K562 (cell line): ENCODE data around the gene SGSM2. TPM values are rescaled to one million over a fixed set of nuclear protein-coding genes. Genes with fewer than 3 reads are reported as not detected.

Source experiments
- CXXC5 ChIP-seq: fragments of 250-450 bp; sonication (Bioruptor Pico); IDR thresholded peaks from 2 replicates; pipeline ENCODE4 v1.8.0; 2022; ENCODE audit warnings: inconsistent platforms, mild to moderate bottlenecking, moderate library complexity
- GABPA ChIP-seq: fragments of 200-800 bp; sonication (Bioruptor generic); conservative IDR thresholded peaks from 2 replicates; pipeline ENCODE4 v1.6.1; 2016; ENCODE audit warnings: low read depth, missing genetic modification characterization, missing compliant biosample characterization
- NFRKB ChIP-seq: fragments of 450-650 bp; IDR thresholded peaks from 2 replicates; pipeline ENCODE4 v1.6.1; 2016; ENCODE audit warnings: low read depth
- NR2C1 ChIP-seq, 2 experiments: fragments of 450-650 bp; IDR thresholded peaks; 2 replicates each; pipeline ENCODE4 v1.6.1; 2017; ENCODE audit warnings: mild to moderate bottlenecking in 2 of 2, antibody characterized with exemption in 1 of 2, inconsistent platforms in 1 of 2, missing compliant biosample characterization in 1 of 2, missing genetic modification characterization in 1 of 2
- NR4A1 ChIP-seq, 2 experiments: fragments of 250-450 bp in 1 of 2; fragments of 450-650 bp in 1 of 2; sonication (Bioruptor Pico) in 1 of 2; IDR thresholded peaks; 2 replicates each; pipeline versions ENCODE4 v1.4.0 to v1.6.1; 2016 to 2020; ENCODE audit warnings: mild to moderate bottlenecking in 2 of 2, missing compliant biosample characterization in 1 of 2, missing genetic modification characterization in 1 of 2, moderate library complexity in 1 of 2
- OTX1 ChIP-seq: fragments of 450-650 bp; formaldehyde crosslinking; IDR thresholded peaks from 2 replicates; pipeline ENCODE4 v1.4.0; 2022; ENCODE audit warnings: mild to moderate bottlenecking
- RNF2 ChIP-seq: sonication (generic); IDR thresholded peaks from 2 replicates; pipeline ENCODE4 v1.6.1; 2016
- SIX5 ChIP-seq, 2 experiments: IDR thresholded peaks; 2 replicates each; pipeline ENCODE4 v1.6.1; 2011; ENCODE audit warnings: low read length in 2 of 2, borderline replicate concordance in 1 of 2, low read depth in 1 of 2, mild to moderate bottlenecking in 1 of 2, moderate library complexity in 1 of 2; ENCODE audit not compliant: insufficient read depth in 1 of 2
- SUPT5H ChIP-seq: fragments of 450-650 bp; IDR thresholded peaks from 2 replicates; pipeline ENCODE4 v1.6.1; 2016
- TOE1 ChIP-seq, 2 experiments: fragments of 450-650 bp in 1 of 2; sonication (generic) in 1 of 2; formaldehyde crosslinking in 1 of 2; IDR thresholded peaks; 2 replicates each; pipeline versions ENCODE4 v1.7.1 to v1.8.0; 2016 to 2022; ENCODE audit warnings: borderline replicate concordance in 2 of 2, mild to moderate bottlenecking in 2 of 2, antibody characterized with exemption in 1 of 2, inconsistent platforms in 1 of 2, low read depth in 1 of 2, missing genetic modification reagents in 1 of 2, moderate library complexity in 1 of 2
- polyA plus RNA-seq, 8 experiments: library from polyadenylated mRNA; depleted of rRNA in 4 of 8; stranded (reverse) in 5 of 8; unstranded in 3 of 8; fragments of >200 nt; fragmentation: Nextera tagmentation in 2 of 8; fragmentation: Illumina TruSeq in 1 of 8; extraction: Ambion mirVana in 2 of 8; extraction: Trizol in 1 of 8; gene quantifications; 2 replicates each; pipeline versions ENCODE4 v1.2.1 to v1.2.3, GENCODE V29; 2011 to 2014; ENCODE audit warnings: inconsistent platforms in 1 of 8, missing spikeins in 1 of 8
- total RNA-seq, 7 experiments: library from RNA; depleted of rRNA in 6 of 7; stranded (reverse); fragments of >200 nt in 6 of 7; fragmentation: Illumina TruSeq in 2 of 7; extraction: Trizol in 2 of 7; gene quantifications; 2 replicates each; pipeline versions ENCODE4 v1.2.1 to v1.2.3, GENCODE V29; 2011 to 2021; ENCODE audit warnings: low replicate concordance in 1 of 7
- TF ChIP-seq, protein P1 (sequence below): fragments of 450-650 bp; IDR thresholded peaks from 2 replicates; pipeline ENCODE4 v1.6.1; 2016; ENCODE audit warnings: borderline replicate concordance
- TF ChIP-seq, protein P2 (sequence below), 2 experiments: fragments of 450-650 bp; formaldehyde crosslinking in 1 of 2; IDR thresholded peaks; 2 replicates each; pipeline versions ENCODE4 v1.4.0 to v1.6.1; 2014 to 2020; ENCODE audit warnings: mild to moderate bottlenecking in 2 of 2, borderline replicate concordance in 1 of 2, low read depth in 1 of 2
- TF ChIP-seq, protein P3 (sequence below), 2 experiments: IDR thresholded peaks; 2 replicates each; pipeline ENCODE4 v1.6.1; 2011; ENCODE audit warnings: borderline replicate concordance in 1 of 2, control low read depth in 1 of 2, low read depth in 1 of 2, low read length in 1 of 2, mild to moderate bottlenecking in 1 of 2, mixed read lengths in 1 of 2, moderate library complexity in 1 of 2; ENCODE audit not compliant: insufficient read depth in 1 of 2, insufficient read length in 1 of 2, poor library complexity in 1 of 2, severe bottlenecking in 1 of 2; ENCODE audit errors: extremely low read depth in 1 of 2

SGSM2 gene
- total and polyA plus RNA-seq, 9 of the 15 experiments (the other 6 are each of a cell fraction or from before 2014, with no cell fraction given): 0.20 to 26.3 (median 14.8) TPM

DNA sequence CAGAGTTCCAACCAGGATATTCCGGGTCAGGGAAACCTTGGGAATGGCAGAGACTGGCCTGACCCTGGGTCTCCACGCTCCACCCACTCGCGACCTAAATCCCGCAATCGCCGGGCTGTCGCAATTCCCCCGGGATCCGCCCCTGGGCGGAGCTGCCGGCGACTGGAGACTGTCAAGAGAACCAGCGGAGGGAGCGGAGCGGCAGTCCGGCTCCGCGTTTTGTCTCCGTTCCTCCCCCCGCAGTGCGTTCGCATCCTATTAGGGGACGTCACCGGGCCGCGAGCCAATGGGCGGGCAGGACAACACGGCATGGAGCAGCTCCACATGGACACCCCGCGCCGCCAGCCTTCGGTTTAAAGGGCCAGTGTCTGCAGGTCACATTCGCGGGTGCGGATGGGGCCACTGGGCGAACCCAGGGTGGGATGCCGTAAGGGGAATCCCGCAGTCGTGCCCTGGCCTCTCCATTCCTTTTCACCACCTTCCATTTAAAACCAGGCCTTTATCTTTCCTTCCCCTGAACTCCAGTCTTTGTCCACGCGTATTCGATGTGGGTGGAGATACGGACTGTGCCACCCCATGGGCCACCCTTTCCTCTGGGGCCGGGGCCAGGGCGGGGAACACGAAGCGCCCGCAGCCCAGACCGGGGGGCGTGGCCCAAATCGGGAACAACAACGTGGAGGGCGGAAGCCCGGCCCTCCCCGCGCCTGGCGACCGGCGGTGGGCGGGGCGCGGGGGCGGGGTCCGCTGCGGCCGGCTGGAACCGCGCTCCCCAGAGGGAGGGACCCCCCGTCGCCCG lies 64.3 kb downstream of the SGSM2 start (continued):
- TF ChIP-seq NR2C1 (IDR thresholded peaks at IDR 0.05) (no peak), NR2C1 (tag; IDR thresholded peaks at IDR 0.05) (0 out of 2 replicates have a peak, but pooled peaks have one; percentile 26), GABPA (tag) (peak; percentile 44), SUPT5H (peak; percentile 32; the same call in 1 of the 2 replicates), RNF2 (peak; percentile 31; the same call in 1 of the 2 replicates), NR4A1 (CRISPR knock-in tag; IDR thresholded peaks at IDR 0.05) (no peak), NR4A1 (tag; IDR thresholded peaks at IDR 0.05) (no peak), CXXC5 (CRISPR knock-in tag) (peak; percentile 93), NFRKB (peak; percentile 66; the same call in 1 of the 2 replicates), OTX1 (CRISPR knock-in tag) (no peak), TOE1 (IDR thresholded peaks at IDR 0.05; ENCODE audit: borderline replicate concordance) (peak; percentile 98), TOE1 (CRISPR knock-in tag; IDR thresholded peaks at IDR 0.05; ENCODE audit: borderline replicate concordance, low read depth) (no peak), SIX5 (IDR thresholded peaks at IDR 0.05; ENCODE audit: borderline replicate concordance in 1 of 2, insufficient read depth in 1 of 2, low read depth in 1 of 2, low read length in 2 of 2) (no peak)
- TF ChIP-seq, protein P1, sequence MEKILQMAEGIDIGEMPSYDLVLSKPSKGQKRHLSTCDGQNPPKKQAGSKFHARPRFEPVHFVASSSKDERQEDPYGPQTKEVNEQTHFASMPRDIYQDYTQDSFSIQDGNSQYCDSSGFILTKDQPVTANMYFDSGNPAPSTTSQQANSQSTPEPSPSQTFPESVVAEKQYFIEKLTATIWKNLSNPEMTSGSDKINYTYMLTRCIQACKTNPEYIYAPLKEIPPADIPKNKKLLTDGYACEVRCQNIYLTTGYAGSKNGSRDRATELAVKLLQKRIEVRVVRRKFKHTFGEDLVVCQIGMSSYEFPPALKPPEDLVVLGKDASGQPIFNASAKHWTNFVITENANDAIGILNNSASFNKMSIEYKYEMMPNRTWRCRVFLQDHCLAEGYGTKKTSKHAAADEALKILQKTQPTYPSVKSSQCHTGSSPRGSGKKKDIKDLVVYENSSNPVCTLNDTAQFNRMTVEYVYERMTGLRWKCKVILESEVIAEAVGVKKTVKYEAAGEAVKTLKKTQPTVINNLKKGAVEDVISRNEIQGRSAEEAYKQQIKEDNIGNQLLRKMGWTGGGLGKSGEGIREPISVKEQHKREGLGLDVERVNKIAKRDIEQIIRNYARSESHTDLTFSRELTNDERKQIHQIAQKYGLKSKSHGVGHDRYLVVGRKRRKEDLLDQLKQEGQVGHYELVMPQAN: peak; percentile 96
- TF ChIP-seq, protein P2, sequence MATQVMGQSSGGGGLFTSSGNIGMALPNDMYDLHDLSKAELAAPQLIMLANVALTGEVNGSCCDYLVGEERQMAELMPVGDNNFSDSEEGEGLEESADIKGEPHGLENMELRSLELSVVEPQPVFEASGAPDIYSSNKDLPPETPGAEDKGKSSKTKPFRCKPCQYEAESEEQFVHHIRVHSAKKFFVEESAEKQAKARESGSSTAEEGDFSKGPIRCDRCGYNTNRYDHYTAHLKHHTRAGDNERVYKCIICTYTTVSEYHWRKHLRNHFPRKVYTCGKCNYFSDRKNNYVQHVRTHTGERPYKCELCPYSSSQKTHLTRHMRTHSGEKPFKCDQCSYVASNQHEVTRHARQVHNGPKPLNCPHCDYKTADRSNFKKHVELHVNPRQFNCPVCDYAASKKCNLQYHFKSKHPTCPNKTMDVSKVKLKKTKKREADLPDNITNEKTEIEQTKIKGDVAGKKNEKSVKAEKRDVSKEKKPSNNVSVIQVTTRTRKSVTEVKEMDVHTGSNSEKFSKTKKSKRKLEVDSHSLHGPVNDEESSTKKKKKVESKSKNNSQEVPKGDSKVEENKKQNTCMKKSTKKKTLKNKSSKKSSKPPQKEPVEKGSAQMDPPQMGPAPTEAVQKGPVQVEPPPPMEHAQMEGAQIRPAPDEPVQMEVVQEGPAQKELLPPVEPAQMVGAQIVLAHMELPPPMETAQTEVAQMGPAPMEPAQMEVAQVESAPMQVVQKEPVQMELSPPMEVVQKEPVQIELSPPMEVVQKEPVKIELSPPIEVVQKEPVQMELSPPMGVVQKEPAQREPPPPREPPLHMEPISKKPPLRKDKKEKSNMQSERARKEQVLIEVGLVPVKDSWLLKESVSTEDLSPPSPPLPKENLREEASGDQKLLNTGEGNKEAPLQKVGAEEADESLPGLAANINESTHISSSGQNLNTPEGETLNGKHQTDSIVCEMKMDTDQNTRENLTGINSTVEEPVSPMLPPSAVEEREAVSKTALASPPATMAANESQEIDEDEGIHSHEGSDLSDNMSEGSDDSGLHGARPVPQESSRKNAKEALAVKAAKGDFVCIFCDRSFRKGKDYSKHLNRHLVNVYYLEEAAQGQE (IDR thresholded peaks at IDR 0.05; ENCODE audit: borderline replicate concordance): peak; percentile 15; the same call in 1 of the 2 replicates
- TF ChIP-seq, protein P2 (CRISPR knock-in tag; IDR thresholded peaks at IDR 0.05; ENCODE audit: low read depth): no peak
- TF ChIP-seq, protein P3, sequence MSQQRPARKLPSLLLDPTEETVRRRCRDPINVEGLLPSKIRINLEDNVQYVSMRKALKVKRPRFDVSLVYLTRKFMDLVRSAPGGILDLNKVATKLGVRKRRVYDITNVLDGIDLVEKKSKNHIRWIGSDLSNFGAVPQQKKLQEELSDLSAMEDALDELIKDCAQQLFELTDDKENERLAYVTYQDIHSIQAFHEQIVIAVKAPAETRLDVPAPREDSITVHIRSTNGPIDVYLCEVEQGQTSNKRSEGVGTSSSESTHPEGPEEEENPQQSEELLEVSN (IDR thresholded peaks at IDR 0.05; ENCODE audit: borderline replicate concordance in 1 of 2, extremely low read depth in 1 of 2, insufficient read depth in 1 of 2, insufficient read length in 1 of 2, low read depth in 1 of 2, low read length in 1 of 2, poor library complexity in 1 of 2, severe bottlenecking in 1 of 2): peak; percentile 10 to 25
